Ishikawa (cell line): ENCODE results near the gene HAGHL.

Source experiments
- EP300 ChIP-seq: IDR thresholded peaks from 2 replicates; pipeline ENCODE4 v1.6.1; 2012; ENCODE audit warnings: borderline replicate concordance
- RAD21 ChIP-seq: IDR thresholded peaks from 2 replicates; pipeline ENCODE4 v1.6.1; 2012; ENCODE audit warnings: low read depth
- TEAD4 ChIP-seq: IDR thresholded peaks from 2 replicates; pipeline ENCODE4 v1.6.1; 2012
- YY1 ChIP-seq: IDR thresholded peaks from 2 replicates; pipeline ENCODE4 v1.6.1; 2012; ENCODE audit warnings: low read depth
- TF ChIP-seq, protein P1 (sequence below): IDR thresholded peaks from 2 replicates; pipeline ENCODE4 v1.6.1; 2012

DNA sequence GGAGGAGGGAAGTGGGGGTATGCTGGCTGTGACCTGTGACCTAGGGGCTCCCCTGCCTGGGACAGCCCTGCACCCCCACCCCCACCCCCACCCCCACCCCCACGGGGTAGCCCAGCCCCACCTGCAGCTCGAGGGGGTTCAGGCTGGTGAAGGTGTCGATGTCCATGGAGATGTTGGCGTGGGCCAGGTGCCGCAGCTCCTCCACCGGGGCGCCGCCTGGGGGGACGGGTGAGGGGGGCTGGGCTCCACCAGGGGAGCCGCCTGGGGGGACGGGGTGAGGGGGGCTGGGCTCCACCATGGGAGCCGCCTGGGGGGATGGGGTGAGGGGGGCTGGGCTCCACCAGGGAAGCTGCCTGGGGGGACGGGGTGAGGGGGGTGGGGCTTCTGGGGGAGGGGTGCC lies 43.5 kb downstream of the HAGHL start:
- TF ChIP-seq YY1 (no peak), TEAD4 (no peak), EP300 (no peak), RAD21 (no peak)
- TF ChIP-seq, protein P1, sequence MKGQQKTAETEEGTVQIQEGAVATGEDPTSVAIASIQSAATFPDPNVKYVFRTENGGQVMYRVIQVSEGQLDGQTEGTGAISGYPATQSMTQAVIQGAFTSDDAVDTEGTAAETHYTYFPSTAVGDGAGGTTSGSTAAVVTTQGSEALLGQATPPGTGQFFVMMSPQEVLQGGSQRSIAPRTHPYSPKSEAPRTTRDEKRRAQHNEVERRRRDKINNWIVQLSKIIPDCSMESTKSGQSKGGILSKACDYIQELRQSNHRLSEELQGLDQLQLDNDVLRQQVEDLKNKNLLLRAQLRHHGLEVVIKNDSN = no peak
